Omental fat pad (tissue), 4 donors: ENCODE data around the gene NAA25. TPM values are rescaled to one million over a fixed set of nuclear protein-coding genes. Genes with fewer than 3 reads are reported as not detected.
"Not testable (repeated sequence)": the region's sequence is repeated elsewhere in the genome, so short reads cannot be mapped to it uniquely, and the experiment has no call there.

Source experiments
- ATAC-seq: fragments of 150-250 bp; one replicate; pipeline ENCODE4 v1.9.1; 2016; ENCODE audit warnings: mild to moderate bottlenecking, moderate library complexity; ENCODE audit not compliant: low FRiP score
- DNase-seq: peaks from one replicate; pipeline ENCODE4 v3.0.0-alpha.2; 2019; ENCODE audit warnings: low spot score
- total RNA-seq, 4 donors: library from RNA; depleted of rRNA; stranded (reverse); fragments of >200 nt; gene quantifications; one replicate each; pipeline ENCODE4 v1.1.0, GENCODE V29; 2016
- TF ChIP-seq, protein P1 (sequence below), 3 donors: fragments of 450-650 bp; IDR thresholded peaks; one replicate each; pipeline ENCODE4 v1.5.1; 2016 to 2017; ENCODE audit warnings: antibody characterized with exemption in 3 of 3, mild to moderate bottlenecking in 3 of 3, moderate library complexity in 2 of 3

Gene NAA25
- total RNA-seq, 4 donors from 2014 or later: 16.6 to 70.6 (median 23.0) TPM

DNA sequence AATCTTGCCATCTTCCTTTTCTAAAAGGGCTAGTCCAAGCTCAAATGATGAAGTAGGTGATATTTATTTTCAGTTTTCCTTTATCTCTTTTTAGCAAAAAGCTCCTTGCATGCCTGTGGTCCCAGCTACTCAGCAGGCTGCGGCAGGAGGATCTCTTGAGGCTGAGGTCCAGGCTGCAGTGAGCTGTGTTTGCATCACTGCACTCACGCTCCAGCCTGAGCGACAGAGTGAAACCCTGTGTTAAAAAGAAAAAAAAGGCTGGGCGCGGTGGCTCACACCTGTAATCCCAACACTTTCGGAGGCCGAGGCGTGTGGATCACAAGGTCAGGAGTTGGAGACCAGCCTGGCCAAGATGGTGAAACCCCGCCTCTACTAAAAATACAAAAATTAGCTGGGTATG lies 100.6 kb downstream of the NAA25 start:
- ATAC-seq (no peak), DNase-seq (no peak)
- TF ChIP-seq, protein P1, sequence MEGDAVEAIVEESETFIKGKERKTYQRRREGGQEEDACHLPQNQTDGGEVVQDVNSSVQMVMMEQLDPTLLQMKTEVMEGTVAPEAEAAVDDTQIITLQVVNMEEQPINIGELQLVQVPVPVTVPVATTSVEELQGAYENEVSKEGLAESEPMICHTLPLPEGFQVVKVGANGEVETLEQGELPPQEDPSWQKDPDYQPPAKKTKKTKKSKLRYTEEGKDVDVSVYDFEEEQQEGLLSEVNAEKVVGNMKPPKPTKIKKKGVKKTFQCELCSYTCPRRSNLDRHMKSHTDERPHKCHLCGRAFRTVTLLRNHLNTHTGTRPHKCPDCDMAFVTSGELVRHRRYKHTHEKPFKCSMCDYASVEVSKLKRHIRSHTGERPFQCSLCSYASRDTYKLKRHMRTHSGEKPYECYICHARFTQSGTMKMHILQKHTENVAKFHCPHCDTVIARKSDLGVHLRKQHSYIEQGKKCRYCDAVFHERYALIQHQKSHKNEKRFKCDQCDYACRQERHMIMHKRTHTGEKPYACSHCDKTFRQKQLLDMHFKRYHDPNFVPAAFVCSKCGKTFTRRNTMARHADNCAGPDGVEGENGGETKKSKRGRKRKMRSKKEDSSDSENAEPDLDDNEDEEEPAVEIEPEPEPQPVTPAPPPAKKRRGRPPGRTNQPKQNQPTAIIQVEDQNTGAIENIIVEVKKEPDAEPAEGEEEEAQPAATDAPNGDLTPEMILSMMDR (IDR thresholded peaks at IDR 0.05): no peak

DNA sequence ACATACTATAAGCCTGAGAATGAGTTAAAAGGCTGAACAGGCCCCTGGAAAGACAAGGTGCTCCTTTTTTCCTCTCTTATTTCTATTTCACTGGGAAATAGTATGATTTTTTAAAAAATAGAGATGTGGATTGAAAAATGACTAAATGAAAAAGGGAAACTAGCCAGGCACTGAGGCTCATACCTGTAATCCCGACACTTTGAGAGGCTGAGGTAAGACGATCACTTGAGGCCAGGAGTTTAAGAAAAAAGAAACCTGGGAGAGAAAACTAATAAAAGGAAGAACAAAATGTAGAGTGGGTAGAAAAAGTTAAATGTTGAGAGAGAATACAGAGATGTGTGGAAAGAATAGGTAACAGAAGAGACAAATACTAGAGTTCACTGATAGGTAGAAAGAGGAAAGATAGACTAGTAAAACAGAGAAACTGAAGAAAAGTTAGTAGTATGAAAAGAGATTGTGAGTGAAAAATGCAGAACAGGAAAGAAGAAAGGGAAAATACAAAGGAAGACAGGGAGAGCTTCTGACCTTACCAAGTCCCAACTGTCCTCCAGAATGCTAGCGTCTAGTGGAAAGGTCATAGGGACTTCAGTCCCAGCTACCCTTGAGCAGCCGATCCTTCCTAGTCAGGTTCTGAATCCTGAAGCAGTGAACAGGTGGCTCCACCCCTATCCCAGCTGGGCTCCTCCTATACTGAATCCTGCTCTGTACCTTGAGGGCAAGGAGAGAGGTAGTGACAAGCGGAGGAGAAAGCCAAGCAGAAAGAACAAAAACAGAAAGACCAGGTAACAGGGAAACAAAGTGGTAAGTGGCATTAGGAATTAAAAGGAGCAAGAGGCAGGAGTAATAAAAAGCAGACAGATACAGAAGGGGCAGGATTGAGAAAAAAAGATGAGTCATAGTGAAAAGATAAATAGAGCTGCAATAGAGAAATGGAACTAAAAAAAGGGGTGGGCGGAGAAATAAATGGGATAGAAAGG lies 102.9 kb downstream of the NAA25 start:
- DNase-seq (no peak), ATAC-seq (peak; percentile 79)
- TF ChIP-seq, protein P1 (IDR thresholded peaks at IDR 0.05): no peak

DNA sequence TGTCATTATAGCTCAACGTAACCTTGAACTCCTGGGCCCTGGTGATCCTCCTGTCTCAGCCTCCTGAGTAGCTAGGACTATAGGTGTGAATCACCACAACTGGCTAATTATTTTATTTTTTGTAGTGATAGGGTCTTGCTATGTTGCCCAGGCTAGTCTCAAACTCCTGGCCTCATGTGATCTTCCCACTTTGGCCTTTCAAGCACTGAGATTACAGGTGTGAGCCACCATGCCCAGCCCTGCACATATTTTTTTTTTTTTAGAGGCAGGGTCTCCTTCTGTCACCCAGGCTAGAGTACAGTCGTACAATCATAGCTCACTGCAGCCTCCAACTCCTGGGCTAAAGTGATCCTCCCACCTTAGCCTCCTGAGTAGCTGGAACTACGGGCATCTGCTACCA lies 104.5 kb downstream of the NAA25 start:
- TF ChIP-seq, protein P1 (IDR thresholded peaks at IDR 0.05): no peak
- DNase-seq: no peak
- ATAC-seq: no peak

DNA sequence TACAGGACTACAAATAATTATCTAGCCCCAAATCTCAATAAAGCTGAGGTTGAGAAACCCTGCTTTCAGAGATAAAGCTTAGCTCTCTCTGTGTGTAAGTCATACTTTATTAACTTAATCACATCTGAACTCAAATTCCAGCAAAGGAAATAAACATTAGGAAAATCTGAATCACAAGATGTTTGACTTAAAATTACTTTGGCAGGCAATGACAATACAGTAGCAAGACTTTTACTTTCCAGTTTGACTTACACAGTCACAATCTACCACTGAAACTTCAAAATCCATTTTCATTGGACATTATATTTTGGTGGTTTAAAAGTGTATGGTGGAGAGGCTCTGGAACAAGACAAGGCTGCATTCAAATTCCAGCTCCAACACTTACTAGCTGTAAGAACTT lies 107.0 kb downstream of the NAA25 start:
- TF ChIP-seq, protein P1 (IDR thresholded peaks at IDR 0.05): no peak
- ATAC-seq (no peak), DNase-seq (no peak)

DNA sequence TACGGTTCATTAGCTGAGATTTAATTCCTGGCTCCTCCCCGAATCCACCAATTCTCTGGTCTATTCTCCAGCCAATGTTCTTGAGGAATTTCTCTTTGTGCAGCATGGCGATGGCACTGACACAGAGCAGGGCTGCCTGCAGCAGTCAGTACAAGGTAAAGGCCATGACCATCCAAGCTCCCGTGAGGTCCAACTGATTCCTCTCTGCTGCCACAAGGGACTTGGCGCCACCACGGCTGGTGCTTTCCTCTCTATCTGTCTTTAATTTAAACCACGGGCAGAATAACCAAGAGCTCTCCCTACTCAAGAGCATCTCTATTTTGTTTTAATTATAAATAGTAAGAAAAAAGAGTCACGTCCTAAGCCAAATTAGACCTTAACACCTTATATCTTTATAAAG lies 107.8 kb downstream of the NAA25 start:
- DNase-seq (no peak), ATAC-seq (no peak)
- TF ChIP-seq, protein P1 (IDR thresholded peaks at IDR 0.05): no peak

DNA sequence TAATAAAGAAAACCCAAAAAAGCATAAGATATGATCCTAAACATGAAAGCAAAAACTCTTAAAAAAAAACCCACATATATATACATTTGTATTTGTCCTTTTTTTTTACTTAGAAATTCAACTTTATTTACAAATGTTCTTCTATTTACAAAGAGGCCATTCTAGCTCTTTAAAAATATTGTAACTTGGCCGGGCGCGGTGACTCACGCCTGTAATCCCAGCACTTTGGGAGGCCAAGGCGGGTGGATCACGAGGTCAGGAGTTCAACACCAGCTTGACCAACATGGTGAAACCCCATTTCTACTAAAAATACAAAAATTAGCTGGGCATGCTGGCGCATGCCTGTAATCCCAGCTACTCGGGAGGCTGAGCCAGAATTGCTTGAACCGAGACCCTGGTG lies 109.5 kb downstream of the NAA25 start:
- DNase-seq, ATAC-seq: not testable (repeated sequence)

DNA sequence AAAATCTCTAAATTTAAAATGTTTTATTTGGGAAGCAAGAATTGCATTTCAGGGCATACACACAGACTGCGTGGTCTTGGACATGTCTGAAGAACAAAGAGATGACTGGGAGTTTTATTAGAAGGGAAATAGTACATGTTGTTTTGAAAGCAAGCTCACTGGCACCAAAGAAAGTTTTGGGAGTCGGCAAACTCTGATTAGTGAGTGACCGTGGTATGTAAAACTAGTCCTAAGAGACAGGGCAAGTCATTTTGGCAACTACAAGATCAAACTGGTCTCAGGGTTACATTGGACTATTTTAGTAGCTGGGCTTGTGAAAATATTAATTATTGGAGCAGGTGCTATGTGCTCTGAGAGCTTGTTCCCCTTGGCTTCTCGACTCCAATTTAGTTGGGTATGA lies 110.6 kb downstream of the NAA25 start:
- ATAC-seq (no peak), DNase-seq (no peak)
- TF ChIP-seq, protein P1 (IDR thresholded peaks at IDR 0.05): no peak
